Measurements from ENCODE around the gene MCTS1.

Gene MCTS1

GRCh38 chrX:120603707-120604360 is at the start of gene MCTS1:
Gene MCTS1, plus strand, starts transcription at chrX:120604101. Its CDS starts 136 bp downstream, at chrX:120604237.
- Histone ChIP-seq H3K9me3 (ENCODE audit: control insufficient read depth, low read depth, low read length) (peaks cover 4% of the 10 kb centered on the region), H3K4me1 (ENCODE audit: control insufficient read depth, low read depth, low read length) (no peaks in the 10 kb centered on the region), H3K27me3 (ENCODE audit: control insufficient read depth, insufficient read depth, low read length) (no peaks in the 10 kb centered on the region), H3K36me3 (ENCODE audit: control insufficient read depth, low read depth, low read length) (peaks cover 4% of the 10 kb centered on the region), H3K4me3 (ENCODE audit: low read length) (peak within 1 kb of the TSS; percentile 81), H3K9ac (ENCODE audit: low read length) (peak within 1 kb of the TSS; percentile 62), H3K27ac (ENCODE audit: low read length) (no peak within 1 kb of the TSS)

- Histone ChIP-seq H3K27me3 (ENCODE audit: control insufficient read depth, insufficient read depth, low read length) (no peaks in the 10 kb centered on the region), H3K4me3 (ENCODE audit: low read length) (no peak overlapping the region), H3K9ac (ENCODE audit: low read length) (no peak overlapping the region), H3K4me1 (ENCODE audit: control insufficient read depth, low read depth, low read length) (no peaks in the 10 kb centered on the region), H3K9me3 (ENCODE audit: control insufficient read depth, low read depth, low read length) (peaks cover 5% of the 10 kb centered on the region), H3K27ac (ENCODE audit: low read length) (no peak overlapping the region), H3K36me3 (ENCODE audit: control insufficient read depth, low read depth, low read length) (peaks cover 11% of the 10 kb centered on the region)
Observed at GRCh38 chrX:120556251-120556650, 47.6 kb upstream of the MCTS1 start.

- H3K4me3 ChIP-seq (ENCODE audit: low read length), result peak overlapping the region; percentile 85
Observed at GRCh38 chrX:120559804-120560203, 44.1 kb upstream of the MCTS1 start.

GRCh38 chrX:120560405-120560841 is 43.5 kb upstream of the MCTS1 start:
- Histone ChIP-seq H3K9ac (ENCODE audit: low read length) (peak overlapping the region; percentile 79), H3K27me3 (ENCODE audit: control insufficient read depth, insufficient read depth, low read length) (no peaks in the 10 kb centered on the region), H3K36me3 (ENCODE audit: control insufficient read depth, low read depth, low read length) (peaks cover 11% of the 10 kb centered on the region), H3K4me1 (ENCODE audit: control insufficient read depth, low read depth, low read length) (no peaks in the 10 kb centered on the region), H3K27ac (ENCODE audit: low read length) (peak overlapping the region; percentile 17), H3K4me3 (ENCODE audit: low read length) (peak overlapping the region; percentile 85), H3K9me3 (ENCODE audit: control insufficient read depth, low read depth, low read length) (peaks cover 5% of the 10 kb centered on the region)

More at GRCh38 chrX:120559804-120560203, 44.1 kb upstream of the MCTS1 start:
- Histone ChIP-seq H3K36me3 (ENCODE audit: control insufficient read depth, low read depth, low read length) (peaks cover 11% of the 10 kb centered on the region), H3K9ac (ENCODE audit: low read length) (peak overlapping the region; percentile 79), H3K4me1 (ENCODE audit: control insufficient read depth, low read depth, low read length) (no peaks in the 10 kb centered on the region), H3K27me3 (ENCODE audit: control insufficient read depth, insufficient read depth, low read length) (no peaks in the 10 kb centered on the region), H3K9me3 (ENCODE audit: control insufficient read depth, low read depth, low read length) (peaks cover 5% of the 10 kb centered on the region), H3K27ac (ENCODE audit: low read length) (no peak overlapping the region)

- peak within 1 kb of the TSS; percentile 44 for H3K27ac ChIP-seq (ENCODE audit: low read length)
- H3K27me3 ChIP-seq (ENCODE audit: control insufficient read depth, insufficient read depth, low read length), result no peaks in the 10 kb centered on the region
- H3K36me3 ChIP-seq (ENCODE audit: control insufficient read depth, low read depth, low read length), result peaks cover 9% of the 10 kb centered on the region
- H3K9me3 ChIP-seq (ENCODE audit: control insufficient read depth, low read depth, low read length), result peaks cover 5% of the 10 kb centered on the region
- H3K4me1 ChIP-seq (ENCODE audit: control insufficient read depth, low read depth, low read length), result no peaks in the 10 kb centered on the region
- peak within 1 kb of the TSS; percentile 85 for H3K4me3 ChIP-seq (ENCODE audit: low read length)
- H3K9ac ChIP-seq (ENCODE audit: low read length), result peak within 1 kb of the TSS; percentile 79
Observed at GRCh38 chrX:120560842-120561633, 42.9 kb upstream of the MCTS1 start, which contains the start of gene CUL4B. Gene CUL4B, minus strand, starts transcription at chrX:120560962. Its CDS starts 324 bp downstream, at chrX:120560638.

- Histone ChIP-seq H3K36me3 (ENCODE audit: control insufficient read depth, low read depth, low read length) (peaks cover 5% of the 10 kb centered on the region), H3K27me3 (ENCODE audit: control insufficient read depth, insufficient read depth, low read length) (no peaks in the 10 kb centered on the region), H3K4me1 (ENCODE audit: control insufficient read depth, low read depth, low read length) (no peaks in the 10 kb centered on the region), H3K9me3 (ENCODE audit: control insufficient read depth, low read depth, low read length) (peaks cover 5% of the 10 kb centered on the region), H3K27ac (ENCODE audit: low read length) (no peak overlapping the region), H3K4me3 (ENCODE audit: low read length) (peak overlapping the region; percentile 85), H3K9ac (ENCODE audit: low read length) (peak overlapping the region; percentile 79)
Observed at GRCh38 chrX:120561634-120562568, 42.0 kb upstream of the MCTS1 start.

- Histone ChIP-seq H3K4me3 (ENCODE audit: low read length) (peak overlapping the region; percentile 85), H3K36me3 (ENCODE audit: control insufficient read depth, low read depth, low read length) (peaks cover under 1% of the 10 kb centered on the region), H3K4me1 (ENCODE audit: control insufficient read depth, low read depth, low read length) (no peaks in the 10 kb centered on the region), H3K9ac (ENCODE audit: low read length) (no peak overlapping the region), H3K27ac (ENCODE audit: low read length) (no peak overlapping the region), H3K9me3 (ENCODE audit: control insufficient read depth, low read depth, low read length) (peaks cover 5% of the 10 kb centered on the region), H3K27me3 (ENCODE audit: control insufficient read depth, insufficient read depth, low read length) (no peaks in the 10 kb centered on the region)
Observed at GRCh38 chrX:120562569-120562926, 41.4 kb upstream of the MCTS1 start.

- H3K9me3 ChIP-seq (ENCODE audit: control insufficient read depth, low read depth, low read length), result peaks cover 5% of the 10 kb centered on the region
Observed at GRCh38 chrX:120564925-120565324, 39.0 kb upstream of the MCTS1 start.

GRCh38 chrX:120566817-120567216 is 37.1 kb upstream of the MCTS1 start:
- no peak overlapping the region for H3K4me3 ChIP-seq (ENCODE audit: low read length)
- H3K4me1 ChIP-seq (ENCODE audit: control insufficient read depth, low read depth, low read length), result no peaks in the 10 kb centered on the region
- peaks cover 4% of the 10 kb centered on the region for H3K9me3 ChIP-seq (ENCODE audit: control insufficient read depth, low read depth, low read length)

More at GRCh38 chrX:120564925-120565324, 39.0 kb upstream of the MCTS1 start:
- H3K4me3 ChIP-seq (ENCODE audit: low read length), result no peak overlapping the region
- H3K9ac ChIP-seq (ENCODE audit: low read length), result no peak overlapping the region
- H3K27ac ChIP-seq (ENCODE audit: low read length), result no peak overlapping the region
- no peaks in the 10 kb centered on the region for H3K36me3 ChIP-seq (ENCODE audit: control insufficient read depth, low read depth, low read length)
- H3K4me1 ChIP-seq (ENCODE audit: control insufficient read depth, low read depth, low read length), result no peaks in the 10 kb centered on the region
- H3K27me3 ChIP-seq (ENCODE audit: control insufficient read depth, insufficient read depth, low read length), result no peaks in the 10 kb centered on the region

GRCh38 chrX:120568035-120568434 is 35.9 kb upstream of the MCTS1 start:
- no peaks in the 10 kb centered on the region for H3K27me3 ChIP-seq (ENCODE audit: control insufficient read depth, insufficient read depth, low read length)
- H3K9me3 ChIP-seq (ENCODE audit: control insufficient read depth, low read depth, low read length), result peaks cover 4% of the 10 kb centered on the region
- no peaks in the 10 kb centered on the region for H3K4me1 ChIP-seq (ENCODE audit: control insufficient read depth, low read depth, low read length)
- no peaks in the 10 kb centered on the region for H3K36me3 ChIP-seq (ENCODE audit: control insufficient read depth, low read depth, low read length)
- H3K27ac ChIP-seq (ENCODE audit: low read length), result no peak overlapping the region
- no peak overlapping the region for H3K4me3 ChIP-seq (ENCODE audit: low read length)
- H3K9ac ChIP-seq (ENCODE audit: low read length), result no peak overlapping the region

More at GRCh38 chrX:120566817-120567216, 37.1 kb upstream of the MCTS1 start:
- Histone ChIP-seq H3K27me3 (ENCODE audit: control insufficient read depth, insufficient read depth, low read length) (no peaks in the 10 kb centered on the region), H3K9ac (ENCODE audit: low read length) (no peak overlapping the region), H3K36me3 (ENCODE audit: control insufficient read depth, low read depth, low read length) (no peaks in the 10 kb centered on the region), H3K27ac (ENCODE audit: low read length) (no peak overlapping the region)

GRCh38 chrX:120568609-120569008 is 35.3 kb upstream of the MCTS1 start:
- Histone ChIP-seq H3K4me3 (ENCODE audit: low read length) (no peak overlapping the region), H3K9me3 (ENCODE audit: control insufficient read depth, low read depth, low read length) (peaks cover 4% of the 10 kb centered on the region), H3K27me3 (ENCODE audit: control insufficient read depth, insufficient read depth, low read length) (no peaks in the 10 kb centered on the region), H3K9ac (ENCODE audit: low read length) (no peak overlapping the region), H3K4me1 (ENCODE audit: control insufficient read depth, low read depth, low read length) (no peaks in the 10 kb centered on the region), H3K36me3 (ENCODE audit: control insufficient read depth, low read depth, low read length) (no peaks in the 10 kb centered on the region), H3K27ac (ENCODE audit: low read length) (no peak overlapping the region)

All from iPS-18a (cell line).